GM18499 (cell line): Measurements from ENCODE around the gene HNRNPK.

Experiments
- ATAC-seq: cut with Tn5 transposase; IDR thresholded peaks from one replicate; pipeline ENCODE4 v1.9.1; 2021; ENCODE audit warnings: moderate number of reproducible peaks; ENCODE audit not compliant: insufficient read depth, unreplicated experiment

HNRNPK gene

DNA sequence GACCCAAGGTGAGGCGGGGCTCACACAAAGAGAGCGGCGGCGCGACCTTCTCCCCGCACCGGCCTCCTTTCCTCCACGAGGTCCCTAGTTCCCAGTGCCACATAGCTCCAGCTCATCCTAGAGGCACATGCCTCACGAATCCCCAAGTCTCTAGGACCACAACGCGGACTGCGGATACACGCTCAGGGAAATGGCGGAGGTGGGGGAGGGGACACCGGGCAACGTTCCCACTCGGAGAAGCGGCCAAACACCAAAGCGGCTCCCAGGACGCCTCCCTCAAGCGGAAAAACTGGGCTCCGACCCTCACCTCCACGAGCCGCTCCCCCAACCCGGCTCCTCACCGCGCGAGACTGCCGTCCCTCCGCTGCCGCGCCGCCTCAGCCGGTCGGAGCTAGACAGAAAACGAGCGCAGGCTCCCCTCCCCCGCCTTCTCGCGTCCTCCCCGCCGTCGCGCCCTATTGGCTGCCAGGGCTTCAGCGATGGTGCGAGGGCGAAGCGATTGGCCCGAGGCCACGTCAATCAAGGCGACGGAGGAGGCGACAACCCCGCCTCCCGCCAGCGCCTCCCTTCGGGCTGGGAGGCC is at the start of gene HNRNPK:
Gene HNRNPK (minus strand): TSS at position 404 of the 583 bp plus-strand sequence. CDS start 1,963 bp downstream, outside the sequence.
- ATAC-seq = peak; percentile 58

DNA sequence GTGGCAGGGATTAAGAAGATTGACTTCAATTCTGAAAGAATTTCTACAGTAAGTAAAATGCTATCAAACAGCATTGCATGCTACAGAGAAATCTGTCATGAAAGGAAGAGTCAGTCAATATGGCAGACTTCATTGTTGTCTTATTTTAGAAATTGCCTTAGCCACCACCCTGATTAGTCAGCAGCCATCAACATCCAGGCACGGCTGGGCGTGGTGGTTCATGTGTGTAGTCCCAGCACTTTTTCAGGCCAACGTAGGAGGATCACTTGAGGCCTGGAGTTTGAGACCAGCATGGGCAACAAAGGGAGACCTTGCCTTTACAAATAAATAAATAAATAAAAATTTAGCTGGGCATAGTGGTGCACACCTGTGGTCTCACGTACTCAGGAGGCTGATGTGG is 47.2 kb upstream of the HNRNPK start:
- no peak for ATAC-seq

DNA sequence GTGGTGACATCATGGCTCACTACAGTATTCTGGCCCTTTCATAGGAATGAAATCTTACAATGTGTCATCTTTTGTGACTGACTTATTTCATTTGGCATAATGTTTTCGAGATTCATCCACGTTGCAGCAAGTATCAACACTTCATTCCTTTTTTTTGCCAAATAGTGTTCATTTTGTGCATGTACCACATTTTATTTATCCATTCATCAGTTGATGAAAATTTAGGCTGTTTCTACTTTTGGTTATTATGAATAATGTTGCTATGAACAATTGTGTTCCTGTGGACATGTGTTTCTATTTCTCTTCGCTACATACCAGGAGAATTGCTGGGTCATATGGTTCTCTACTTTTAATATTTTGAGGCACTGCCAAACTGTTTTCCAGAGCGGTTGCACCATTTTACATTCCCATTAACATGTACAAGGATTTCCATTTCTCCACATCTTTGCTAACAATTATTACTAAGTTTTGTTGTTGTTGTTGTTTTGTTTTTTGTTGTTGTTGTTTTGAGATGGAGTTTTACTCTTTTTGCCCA is 44.1 kb upstream of the HNRNPK start:
- no peak for ATAC-seq

DNA sequence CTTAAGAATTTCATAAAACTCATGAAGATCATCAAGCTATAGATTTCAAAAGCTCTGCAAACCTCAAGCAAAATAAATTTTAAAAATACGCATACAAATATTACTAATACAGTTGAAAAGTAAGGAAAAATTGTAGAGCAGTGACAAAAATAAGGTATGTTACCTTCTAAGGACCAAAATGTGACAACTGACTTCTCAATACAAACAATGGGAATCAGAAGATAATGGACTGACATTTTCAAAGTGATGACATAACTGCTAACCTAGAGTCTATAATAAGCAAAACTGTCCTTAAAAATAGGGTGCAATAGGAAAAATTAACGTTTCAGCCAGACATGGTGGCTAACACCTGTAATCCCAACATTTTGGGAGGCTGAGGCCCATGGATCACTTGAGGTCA is 27.6 kb upstream of the HNRNPK start:
- ATAC-seq = no peak

DNA sequence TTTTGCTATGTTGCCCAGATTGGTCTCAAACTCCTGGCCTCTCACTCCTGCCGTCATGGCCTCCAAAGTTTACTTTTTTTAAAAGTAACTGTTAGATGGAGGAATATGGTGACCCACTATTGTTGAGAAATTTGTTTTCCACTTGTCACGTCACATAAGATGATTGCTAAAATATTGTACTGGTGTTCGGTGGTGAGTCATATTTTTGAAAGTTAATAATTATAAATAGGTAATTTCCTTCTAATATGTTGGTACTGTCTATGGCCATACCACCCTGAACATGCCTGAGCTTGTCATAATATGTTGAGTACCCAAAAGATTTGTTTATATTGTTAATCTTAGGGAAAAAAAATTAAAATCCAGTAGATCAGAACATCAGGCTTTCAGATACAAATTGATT is 23.2 kb upstream of the HNRNPK start:
- ATAC-seq = no peak

DNA sequence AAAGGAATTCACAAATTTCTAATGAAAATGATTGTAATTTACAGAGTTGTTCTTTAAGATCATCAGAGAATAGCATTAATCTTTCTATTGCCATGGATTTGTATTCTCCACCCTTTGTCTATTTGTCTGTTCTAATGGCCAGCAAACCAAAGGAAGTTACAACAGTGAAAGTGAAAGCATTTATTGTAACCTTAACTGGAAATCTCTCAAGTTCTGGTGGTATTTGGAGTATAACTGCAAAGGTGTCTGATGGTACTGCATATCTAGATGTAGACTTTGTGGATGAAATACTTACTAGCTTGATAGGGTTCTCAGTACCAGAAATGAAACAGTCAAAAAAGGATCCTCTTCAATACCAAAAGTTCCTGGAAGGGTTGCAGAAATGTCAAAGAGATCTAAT is 22.3 kb upstream of the HNRNPK start:
- ATAC-seq = peak; percentile 71

DNA sequence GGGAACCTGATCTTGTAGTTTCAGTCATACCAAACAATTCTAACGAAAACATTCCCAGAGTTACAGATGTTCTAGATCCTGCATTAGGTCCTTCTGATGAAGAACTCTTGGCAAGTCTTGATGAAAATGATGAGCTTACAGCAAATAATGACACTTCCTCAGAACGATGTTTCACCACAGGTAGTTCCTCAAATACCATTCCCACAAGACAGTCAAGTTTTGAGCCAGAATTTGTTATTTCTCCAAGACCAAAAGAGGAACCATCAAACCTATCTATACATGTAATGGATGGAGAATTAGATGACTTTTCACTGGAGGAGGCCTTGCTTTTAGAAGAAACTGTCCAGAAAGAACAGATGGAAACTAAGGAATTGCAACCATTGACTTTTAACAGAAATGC is 21.6 kb upstream of the HNRNPK start:
- ATAC-seq = no peak

DNA sequence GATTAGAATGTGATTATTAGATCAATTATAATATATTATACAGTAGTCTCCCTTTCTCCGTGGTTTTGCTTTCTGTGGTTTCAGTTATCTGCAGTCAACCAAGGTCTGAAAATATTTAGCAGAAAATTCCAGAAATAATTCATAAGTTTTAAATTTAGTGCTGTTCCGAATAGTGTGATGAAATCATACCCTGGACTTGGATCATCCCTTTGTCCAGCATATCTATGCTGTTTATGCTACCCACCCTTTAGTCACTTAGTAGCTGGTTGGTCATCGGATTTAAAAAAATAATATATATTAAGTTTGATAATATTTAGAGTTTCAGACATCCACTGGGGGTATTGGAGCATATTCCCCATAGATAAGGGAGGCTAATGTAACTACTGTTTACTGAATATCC is 20.2 kb upstream of the HNRNPK start:
- no peak for ATAC-seq

DNA sequence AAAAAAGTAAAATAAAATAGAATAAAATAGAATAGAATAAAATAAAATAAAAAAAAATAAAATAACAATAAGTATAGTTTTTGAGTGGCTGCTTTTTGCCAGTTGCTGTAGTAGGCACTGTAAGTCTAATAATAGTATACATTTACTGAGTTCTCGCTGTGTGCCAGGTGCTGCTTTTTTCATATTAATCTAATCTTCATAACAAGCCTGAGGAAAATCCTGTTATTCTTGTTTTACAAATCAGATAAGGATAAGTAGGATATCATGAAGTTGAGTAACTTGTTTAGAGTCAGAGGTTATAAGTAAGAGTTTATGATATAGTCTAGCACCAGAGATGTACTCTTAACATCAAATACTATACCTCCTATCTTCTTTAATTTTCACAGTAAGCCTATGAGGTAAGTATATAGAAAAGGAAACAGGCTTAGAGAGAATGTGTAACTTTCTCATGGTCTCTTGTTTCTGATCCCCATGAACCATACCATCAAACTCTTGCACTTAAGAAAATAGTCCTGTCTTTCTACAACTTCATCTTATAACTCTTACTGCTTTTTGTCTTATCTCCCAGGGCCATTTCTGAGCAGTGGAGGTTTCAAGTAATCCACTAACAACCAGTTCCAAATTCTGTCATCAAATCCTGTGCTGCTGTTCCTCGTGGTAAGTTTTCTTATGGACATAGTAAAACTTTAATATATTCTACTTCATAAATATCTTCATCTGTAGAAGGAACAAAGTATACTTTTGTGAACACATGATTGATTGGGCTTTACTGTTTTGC is 19.3 kb upstream of the HNRNPK start:
- ATAC-seq = no peak

DNA sequence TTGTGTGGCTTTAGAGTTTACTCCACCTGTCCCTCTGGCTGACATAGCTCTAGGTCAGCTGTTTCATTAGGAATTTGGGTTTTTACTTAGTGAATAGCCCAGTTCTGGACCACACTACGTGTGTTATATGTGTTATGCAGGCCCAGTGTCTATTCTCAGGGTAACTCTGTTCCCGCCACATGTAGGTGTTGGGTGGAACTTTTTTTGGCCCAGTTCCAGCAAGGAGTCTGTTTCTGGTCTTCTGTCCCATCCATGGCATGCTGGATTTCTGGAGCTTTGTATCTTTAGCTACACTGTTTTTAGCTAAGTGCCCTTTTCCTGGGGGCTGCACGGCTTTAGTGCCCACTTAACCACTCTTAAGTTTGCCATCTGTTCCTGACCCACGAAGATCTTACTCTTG is 16.1 kb upstream of the HNRNPK start:
- no peak for ATAC-seq

DNA sequence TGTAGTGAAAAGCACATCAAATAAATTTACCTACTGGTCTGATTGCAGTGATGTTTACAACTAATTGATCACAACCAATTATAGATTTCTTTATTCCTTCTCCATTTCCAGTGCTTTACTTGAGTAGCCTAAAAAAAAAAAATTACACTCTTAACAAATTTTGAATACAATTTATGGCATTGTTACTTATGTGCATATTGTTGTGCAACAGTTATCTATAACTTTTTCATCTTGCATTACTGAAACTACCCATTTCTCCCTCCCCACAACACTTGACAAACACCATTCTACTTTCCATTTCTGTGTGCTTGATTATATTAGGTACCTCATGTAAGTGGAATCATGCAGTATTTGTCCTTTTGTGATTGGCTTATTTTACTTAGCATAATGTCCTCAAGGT is 12.9 kb upstream of the HNRNPK start:
- no peak for ATAC-seq

DNA sequence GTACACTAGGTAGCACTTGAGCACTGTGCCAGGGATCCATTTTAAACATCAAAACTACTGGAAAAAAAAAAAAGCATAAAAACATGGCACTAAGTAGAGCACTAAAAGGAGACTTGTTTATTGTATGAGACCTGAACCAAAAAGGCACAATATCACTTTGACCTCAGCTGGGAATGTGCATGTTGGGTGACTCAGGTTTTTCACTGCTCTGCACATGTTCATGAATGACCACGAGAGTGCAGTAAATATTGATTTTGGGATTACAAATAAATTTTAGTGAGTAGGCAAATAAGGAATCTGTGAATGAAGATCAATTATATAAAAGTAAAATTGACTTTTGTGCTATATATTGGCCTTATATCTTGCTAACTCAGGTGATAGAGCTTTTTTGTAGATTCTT is 12.4 kb upstream of the HNRNPK start:
- no peak for ATAC-seq

DNA sequence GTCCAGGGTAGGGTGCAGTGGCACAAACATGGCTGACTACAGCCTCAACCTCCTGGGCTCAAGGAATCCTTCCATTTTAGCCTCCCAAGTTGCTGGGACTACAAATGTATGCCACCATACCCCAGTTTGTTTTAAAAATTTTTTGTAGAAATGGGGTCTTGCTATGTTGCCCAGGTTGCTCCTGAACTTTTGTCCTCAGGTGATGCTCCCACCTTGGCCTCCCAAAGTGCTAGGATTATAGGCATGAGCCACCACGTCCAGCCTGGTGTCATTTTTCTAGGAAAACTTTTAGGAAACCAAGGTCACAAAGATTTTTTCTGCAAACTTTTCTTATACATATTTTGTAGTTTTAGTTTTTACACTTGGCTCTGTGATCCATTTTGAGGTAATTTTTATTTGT is 11.3 kb upstream of the HNRNPK start:
- no peak for ATAC-seq

DNA sequence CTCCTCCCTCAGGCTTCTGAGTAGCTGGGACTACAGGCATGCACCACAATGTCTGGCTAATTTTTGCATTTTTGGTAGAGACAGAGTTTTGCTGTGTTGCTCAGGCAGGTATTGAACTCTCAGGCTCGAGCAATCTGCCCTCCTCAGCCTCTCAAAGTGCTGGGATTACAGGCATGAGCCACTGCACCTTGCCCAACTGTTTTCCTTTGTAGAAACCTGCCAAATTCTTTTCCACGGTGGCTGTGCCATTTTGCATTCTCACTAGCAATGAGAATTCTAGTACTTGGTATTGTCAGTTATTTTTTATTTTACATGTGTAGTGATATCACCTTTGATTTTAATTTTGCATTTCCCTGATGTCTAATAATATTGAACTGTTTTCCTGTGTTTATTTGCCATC is 8.4 kb upstream of the HNRNPK start:
- no peak for ATAC-seq

DNA sequence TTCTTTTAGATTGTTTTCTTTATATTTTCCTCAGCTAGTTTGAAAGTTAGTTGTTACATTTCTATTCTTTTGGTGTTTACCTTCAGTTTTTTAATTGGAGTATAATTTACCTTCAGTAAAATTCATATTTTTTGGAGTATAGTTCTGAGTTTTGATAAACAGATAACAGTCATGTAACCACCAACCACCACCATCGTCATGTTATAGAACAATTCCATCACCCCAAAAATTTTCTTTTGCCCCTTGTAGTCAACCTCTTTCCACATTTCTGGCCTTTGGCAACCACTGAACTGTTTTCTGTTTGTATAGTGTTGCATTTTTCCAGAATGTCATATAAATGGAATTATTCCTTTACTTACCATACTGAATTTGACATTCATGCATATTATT is 7.4 kb upstream of the HNRNPK start:
- ATAC-seq = no peak

DNA sequence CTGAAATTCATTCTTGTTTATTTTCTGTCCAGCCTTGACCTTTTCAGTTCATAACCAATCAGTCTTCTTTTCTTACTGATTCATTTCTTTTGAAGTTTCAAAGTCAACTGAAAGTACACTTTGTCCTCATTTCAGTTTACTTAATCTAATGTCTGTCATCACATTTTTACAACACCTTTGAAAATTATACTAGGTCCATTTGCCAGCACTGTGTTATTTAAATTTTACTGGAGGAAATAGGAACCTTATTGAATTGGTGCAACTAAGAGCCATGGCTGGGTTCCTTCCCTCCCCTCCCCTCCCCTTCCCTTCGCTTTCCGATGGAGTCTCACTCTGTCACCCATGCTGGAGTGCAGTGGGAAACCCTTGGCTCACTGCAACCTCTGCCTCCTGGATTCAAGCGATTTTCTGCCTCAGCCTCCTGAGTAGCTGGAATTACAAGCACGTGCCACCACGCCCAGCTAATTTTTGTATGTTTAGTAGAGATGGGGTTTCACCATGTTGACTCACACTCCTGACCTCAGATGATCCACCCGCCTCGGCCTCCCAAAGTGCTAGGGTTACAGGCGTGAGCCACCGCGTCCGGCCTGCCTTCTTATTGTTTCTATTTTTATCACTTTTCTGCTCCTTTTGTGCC is 6.9 kb upstream of the HNRNPK start:
- ATAC-seq = no peak

DNA sequence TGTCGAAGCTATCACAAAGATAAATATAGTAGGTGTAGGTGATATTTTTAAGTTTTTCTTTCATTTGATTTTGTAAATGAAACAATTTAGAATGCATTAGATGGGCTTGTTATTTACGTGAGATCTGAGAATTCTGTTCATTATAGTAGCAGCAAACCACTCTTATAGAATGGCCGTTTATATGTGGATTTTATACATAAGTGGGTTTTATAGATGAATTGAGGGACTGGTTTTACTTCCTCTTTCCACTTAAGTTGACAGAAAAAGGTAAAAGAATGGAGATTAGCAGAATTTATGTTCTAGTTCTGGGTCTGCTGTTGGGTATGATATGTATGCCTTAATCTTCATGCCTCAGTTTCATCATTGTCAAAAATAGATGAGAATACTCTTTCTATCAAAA is 6.2 kb upstream of the HNRNPK start:
- ATAC-seq = no peak

DNA sequence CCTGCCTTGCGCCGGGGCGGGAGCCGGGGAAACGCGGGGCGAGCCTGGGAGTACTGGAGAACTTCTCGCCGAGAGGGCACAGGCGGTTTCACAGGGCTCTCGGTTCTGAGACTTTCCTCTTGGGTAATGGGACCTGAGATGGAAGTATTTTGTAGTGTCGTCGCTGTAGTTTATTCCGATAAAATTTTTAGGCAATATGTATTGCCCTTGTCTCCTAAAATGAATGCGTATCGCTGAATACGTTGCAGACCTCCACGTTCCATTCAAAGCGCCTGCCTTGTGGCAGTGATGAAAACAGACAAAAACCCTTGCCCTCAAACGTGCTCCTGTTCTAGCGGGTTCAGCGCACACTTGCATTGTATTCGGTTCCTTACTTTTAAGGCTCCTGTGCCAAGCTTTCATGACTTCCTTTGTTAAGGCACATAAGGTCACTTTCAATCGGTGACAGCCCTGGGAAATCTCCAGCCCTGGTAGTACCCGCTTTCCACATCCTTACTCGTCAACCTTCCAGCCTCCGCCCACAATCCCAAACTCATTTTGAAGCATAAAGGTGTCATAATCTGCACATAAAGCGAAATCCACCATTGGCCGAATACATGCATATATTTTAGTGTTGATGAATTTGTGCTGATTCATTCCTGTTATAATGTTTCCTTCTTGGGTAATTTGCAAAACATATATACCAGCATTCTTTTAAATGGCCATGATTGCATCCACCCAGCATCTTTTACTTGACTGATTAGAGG is 1.3 kb upstream of the HNRNPK start:
- ATAC-seq = no peak

DNA sequence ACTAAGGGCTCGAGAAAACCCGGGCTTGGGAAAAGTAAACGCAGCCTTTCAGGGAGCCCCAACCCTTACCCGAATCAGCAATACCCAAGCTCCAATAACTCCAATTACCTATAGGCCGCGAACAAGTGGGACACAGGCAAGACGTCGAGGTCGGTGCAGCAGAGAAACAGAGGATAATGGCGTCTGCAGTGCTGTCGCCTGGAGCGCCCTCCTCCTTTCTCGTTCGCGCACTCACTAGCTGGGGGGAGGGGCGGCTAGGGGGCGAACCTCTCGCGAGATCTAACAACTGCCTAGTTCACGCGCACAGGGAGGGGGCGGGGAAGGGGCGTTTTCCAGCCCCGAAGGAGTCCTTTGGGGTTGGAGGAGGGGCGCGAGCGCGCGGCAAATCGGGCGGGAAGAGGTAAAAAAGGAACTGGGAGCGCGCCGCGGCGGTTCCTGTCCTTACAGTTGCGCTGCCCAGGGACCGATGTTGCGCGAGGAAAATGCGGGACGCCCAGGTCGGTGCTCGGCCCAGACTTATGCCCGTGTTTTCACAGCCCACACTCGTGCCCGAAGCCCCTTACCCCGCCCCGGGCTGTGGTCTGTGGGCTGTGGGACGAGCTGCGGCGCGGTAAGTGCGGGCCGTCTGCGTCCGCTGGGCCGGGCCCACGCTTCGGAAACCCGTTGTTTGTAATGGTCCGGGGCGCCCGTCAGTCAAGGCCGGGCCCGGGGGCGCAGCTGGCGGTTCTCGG is 545 bp upstream of the HNRNPK start, which contains the start of gene RMI1:
Gene RMI1 (plus strand): TSS at position 411 of the 731 bp plus-strand sequence. CDS start 20,182 bp downstream, outside the sequence.
- ATAC-seq = peak; percentile 57
